Fibroblast of upper back skin (primary cell): ENCODE measurements around the gene ABCB10.

Experiments
- DNase-seq: peaks from one replicate; pipeline ENCODE4 v3.0.0-alpha.2; 2013

The ABCB10 gene

GRCh38 chr1:229466887-229467286 is 91.6 kb downstream of the ABCB10 start:
- no peak for DNase-seq
